Measurements from ENCODE around the gene DUSP22. TPM values are rescaled to one million over a fixed set of nuclear protein-coding genes. Genes with fewer than 3 reads are reported as not detected.

Gene DUSP22
- total and polyA plus RNA-seq, 2 experiments from 2014 or later = 12.8 to 36.8 TPM

DNA sequence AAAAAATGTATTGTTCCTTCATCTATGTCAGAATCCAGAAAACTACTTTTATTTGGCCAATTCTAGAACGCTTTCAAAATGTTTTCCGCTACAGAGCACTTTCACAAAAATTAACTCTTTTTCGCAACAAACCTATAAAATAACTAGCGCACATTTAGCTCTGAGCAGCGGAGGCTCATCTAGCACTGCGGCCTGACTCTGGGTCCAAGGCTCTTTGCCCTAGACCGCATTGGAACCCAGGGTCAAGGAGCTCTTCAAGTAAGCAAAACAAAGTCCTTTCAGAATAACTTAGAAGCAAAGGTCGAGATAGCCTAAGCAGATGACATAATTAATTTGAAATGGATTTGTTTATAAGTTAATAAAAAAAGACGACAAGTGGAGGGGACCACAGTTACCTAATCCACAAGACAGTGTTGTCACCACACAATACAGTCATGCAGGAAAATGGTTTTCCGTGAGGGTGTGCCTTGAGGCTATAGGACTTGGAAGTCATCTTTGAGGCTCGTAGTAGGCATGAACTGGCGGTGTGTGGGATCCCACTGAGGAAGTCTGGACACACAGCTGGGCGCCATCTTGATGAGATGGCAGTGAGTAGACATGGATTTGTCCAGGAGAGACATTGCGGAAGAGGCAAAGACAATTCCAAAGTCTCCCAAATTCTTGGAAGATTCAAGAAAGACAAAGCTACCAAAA lies 70.1 kb downstream of the DUSP22 start:
- Histone ChIP-seq H3K4me2 (no peak overlapping the region), H4K20me1 (replicated peaks; ENCODE audit: insufficient read depth) (no peaks in the 10 kb centered on the region), H2AFZ (no peak overlapping the region), H3K4me1 (ENCODE audit: insufficient read depth) (0 out of 2 replicates have a peak, but pooled peaks cover 3% of the 10 kb centered on the region), H3K27me3 (ENCODE audit: insufficient read depth) (no peaks in the 10 kb centered on the region), H3K9me2 (ENCODE audit: insufficient read depth) (0 out of 2 replicates have a peak, but pooled peaks cover 6% of the 10 kb centered on the region), H3K27ac (ENCODE audit: low read depth) (no peak overlapping the region), H3K4me3 (no peak overlapping the region), H3F3A (replicated peaks; ENCODE audit: low read depth) (0 out of 2 replicates have a peak, but pooled peaks cover 3% of the 10 kb centered on the region), H3K79me2 (replicated peaks; ENCODE audit: insufficient read depth) (no peaks in the 10 kb centered on the region), H3K36me3 (ENCODE audit: insufficient read depth) (peaks cover 29% of the 10 kb centered on the region)
- peaks cover 14% of the 10 kb centered on the region for H3K27me3 Mint-ChIP-seq (ENCODE audit: insufficient read depth, low read depth, poor library complexity)
- H3K27ac Mint-ChIP-seq = no peak overlapping the region
- ATAC-seq (no peak), DNase-seq (ENCODE audit: low spot score) (no peak)
- peaks cover 45% of the 10 kb centered on the region for H3K36me3 Mint-ChIP-seq (ENCODE audit: low read depth)
- H3K4me1 Mint-ChIP-seq = peaks cover 9% of the 10 kb centered on the region; the same call in 2 of the 3 replicates
- TF ChIP-seq ZNF331 (CRISPR knock-in tag; IDR thresholded peaks at IDR 0.05; ENCODE audit: low read depth) (no peak), EZH2 (IDR thresholded peaks at IDR 0.05; ENCODE audit: low read depth, unreplicated experiment) (no peak), EZH2phosphoT487 (IDR thresholded peaks at IDR 0.05; ENCODE audit: unreplicated experiment) (no peak), NANOG (IDR thresholded peaks at IDR 0.05; ENCODE audit: borderline replicate concordance) (no peak), JUNB (IDR thresholded peaks at IDR 0.05; ENCODE audit: unreplicated experiment) (no peak), ZNF114 (CRISPR knock-in tag; IDR thresholded peaks at IDR 0.05) (no peak), CREB1 (CRISPR knock-in tag; IDR thresholded peaks at IDR 0.05; ENCODE audit: low read depth) (no peak), POLR2AphosphoS5 (IDR thresholded peaks at IDR 0.05; ENCODE audit: low read depth) (no peak), STAT1 (IDR thresholded peaks at IDR 0.05; ENCODE audit: unreplicated experiment) (no peak)
- TF ChIP-seq, protein P1, sequence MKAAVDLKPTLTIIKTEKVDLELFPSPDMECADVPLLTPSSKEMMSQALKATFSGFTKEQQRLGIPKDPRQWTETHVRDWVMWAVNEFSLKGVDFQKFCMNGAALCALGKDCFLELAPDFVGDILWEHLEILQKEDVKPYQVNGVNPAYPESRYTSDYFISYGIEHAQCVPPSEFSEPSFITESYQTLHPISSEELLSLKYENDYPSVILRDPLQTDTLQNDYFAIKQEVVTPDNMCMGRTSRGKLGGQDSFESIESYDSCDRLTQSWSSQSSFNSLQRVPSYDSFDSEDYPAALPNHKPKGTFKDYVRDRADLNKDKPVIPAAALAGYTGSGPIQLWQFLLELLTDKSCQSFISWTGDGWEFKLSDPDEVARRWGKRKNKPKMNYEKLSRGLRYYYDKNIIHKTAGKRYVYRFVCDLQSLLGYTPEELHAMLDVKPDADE (IDR thresholded peaks at IDR 0.05) = no peak
- TF ChIP-seq, protein P2, sequence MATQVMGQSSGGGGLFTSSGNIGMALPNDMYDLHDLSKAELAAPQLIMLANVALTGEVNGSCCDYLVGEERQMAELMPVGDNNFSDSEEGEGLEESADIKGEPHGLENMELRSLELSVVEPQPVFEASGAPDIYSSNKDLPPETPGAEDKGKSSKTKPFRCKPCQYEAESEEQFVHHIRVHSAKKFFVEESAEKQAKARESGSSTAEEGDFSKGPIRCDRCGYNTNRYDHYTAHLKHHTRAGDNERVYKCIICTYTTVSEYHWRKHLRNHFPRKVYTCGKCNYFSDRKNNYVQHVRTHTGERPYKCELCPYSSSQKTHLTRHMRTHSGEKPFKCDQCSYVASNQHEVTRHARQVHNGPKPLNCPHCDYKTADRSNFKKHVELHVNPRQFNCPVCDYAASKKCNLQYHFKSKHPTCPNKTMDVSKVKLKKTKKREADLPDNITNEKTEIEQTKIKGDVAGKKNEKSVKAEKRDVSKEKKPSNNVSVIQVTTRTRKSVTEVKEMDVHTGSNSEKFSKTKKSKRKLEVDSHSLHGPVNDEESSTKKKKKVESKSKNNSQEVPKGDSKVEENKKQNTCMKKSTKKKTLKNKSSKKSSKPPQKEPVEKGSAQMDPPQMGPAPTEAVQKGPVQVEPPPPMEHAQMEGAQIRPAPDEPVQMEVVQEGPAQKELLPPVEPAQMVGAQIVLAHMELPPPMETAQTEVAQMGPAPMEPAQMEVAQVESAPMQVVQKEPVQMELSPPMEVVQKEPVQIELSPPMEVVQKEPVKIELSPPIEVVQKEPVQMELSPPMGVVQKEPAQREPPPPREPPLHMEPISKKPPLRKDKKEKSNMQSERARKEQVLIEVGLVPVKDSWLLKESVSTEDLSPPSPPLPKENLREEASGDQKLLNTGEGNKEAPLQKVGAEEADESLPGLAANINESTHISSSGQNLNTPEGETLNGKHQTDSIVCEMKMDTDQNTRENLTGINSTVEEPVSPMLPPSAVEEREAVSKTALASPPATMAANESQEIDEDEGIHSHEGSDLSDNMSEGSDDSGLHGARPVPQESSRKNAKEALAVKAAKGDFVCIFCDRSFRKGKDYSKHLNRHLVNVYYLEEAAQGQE (IDR thresholded peaks at IDR 0.05; ENCODE audit: unreplicated experiment) = no peak
- TF ChIP-seq, protein P3, sequence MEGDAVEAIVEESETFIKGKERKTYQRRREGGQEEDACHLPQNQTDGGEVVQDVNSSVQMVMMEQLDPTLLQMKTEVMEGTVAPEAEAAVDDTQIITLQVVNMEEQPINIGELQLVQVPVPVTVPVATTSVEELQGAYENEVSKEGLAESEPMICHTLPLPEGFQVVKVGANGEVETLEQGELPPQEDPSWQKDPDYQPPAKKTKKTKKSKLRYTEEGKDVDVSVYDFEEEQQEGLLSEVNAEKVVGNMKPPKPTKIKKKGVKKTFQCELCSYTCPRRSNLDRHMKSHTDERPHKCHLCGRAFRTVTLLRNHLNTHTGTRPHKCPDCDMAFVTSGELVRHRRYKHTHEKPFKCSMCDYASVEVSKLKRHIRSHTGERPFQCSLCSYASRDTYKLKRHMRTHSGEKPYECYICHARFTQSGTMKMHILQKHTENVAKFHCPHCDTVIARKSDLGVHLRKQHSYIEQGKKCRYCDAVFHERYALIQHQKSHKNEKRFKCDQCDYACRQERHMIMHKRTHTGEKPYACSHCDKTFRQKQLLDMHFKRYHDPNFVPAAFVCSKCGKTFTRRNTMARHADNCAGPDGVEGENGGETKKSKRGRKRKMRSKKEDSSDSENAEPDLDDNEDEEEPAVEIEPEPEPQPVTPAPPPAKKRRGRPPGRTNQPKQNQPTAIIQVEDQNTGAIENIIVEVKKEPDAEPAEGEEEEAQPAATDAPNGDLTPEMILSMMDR (conservative IDR thresholded peaks at IDR 0.05; ENCODE audit: low read depth in 2 of 2) = no peak
- TF ChIP-seq, protein P4, sequence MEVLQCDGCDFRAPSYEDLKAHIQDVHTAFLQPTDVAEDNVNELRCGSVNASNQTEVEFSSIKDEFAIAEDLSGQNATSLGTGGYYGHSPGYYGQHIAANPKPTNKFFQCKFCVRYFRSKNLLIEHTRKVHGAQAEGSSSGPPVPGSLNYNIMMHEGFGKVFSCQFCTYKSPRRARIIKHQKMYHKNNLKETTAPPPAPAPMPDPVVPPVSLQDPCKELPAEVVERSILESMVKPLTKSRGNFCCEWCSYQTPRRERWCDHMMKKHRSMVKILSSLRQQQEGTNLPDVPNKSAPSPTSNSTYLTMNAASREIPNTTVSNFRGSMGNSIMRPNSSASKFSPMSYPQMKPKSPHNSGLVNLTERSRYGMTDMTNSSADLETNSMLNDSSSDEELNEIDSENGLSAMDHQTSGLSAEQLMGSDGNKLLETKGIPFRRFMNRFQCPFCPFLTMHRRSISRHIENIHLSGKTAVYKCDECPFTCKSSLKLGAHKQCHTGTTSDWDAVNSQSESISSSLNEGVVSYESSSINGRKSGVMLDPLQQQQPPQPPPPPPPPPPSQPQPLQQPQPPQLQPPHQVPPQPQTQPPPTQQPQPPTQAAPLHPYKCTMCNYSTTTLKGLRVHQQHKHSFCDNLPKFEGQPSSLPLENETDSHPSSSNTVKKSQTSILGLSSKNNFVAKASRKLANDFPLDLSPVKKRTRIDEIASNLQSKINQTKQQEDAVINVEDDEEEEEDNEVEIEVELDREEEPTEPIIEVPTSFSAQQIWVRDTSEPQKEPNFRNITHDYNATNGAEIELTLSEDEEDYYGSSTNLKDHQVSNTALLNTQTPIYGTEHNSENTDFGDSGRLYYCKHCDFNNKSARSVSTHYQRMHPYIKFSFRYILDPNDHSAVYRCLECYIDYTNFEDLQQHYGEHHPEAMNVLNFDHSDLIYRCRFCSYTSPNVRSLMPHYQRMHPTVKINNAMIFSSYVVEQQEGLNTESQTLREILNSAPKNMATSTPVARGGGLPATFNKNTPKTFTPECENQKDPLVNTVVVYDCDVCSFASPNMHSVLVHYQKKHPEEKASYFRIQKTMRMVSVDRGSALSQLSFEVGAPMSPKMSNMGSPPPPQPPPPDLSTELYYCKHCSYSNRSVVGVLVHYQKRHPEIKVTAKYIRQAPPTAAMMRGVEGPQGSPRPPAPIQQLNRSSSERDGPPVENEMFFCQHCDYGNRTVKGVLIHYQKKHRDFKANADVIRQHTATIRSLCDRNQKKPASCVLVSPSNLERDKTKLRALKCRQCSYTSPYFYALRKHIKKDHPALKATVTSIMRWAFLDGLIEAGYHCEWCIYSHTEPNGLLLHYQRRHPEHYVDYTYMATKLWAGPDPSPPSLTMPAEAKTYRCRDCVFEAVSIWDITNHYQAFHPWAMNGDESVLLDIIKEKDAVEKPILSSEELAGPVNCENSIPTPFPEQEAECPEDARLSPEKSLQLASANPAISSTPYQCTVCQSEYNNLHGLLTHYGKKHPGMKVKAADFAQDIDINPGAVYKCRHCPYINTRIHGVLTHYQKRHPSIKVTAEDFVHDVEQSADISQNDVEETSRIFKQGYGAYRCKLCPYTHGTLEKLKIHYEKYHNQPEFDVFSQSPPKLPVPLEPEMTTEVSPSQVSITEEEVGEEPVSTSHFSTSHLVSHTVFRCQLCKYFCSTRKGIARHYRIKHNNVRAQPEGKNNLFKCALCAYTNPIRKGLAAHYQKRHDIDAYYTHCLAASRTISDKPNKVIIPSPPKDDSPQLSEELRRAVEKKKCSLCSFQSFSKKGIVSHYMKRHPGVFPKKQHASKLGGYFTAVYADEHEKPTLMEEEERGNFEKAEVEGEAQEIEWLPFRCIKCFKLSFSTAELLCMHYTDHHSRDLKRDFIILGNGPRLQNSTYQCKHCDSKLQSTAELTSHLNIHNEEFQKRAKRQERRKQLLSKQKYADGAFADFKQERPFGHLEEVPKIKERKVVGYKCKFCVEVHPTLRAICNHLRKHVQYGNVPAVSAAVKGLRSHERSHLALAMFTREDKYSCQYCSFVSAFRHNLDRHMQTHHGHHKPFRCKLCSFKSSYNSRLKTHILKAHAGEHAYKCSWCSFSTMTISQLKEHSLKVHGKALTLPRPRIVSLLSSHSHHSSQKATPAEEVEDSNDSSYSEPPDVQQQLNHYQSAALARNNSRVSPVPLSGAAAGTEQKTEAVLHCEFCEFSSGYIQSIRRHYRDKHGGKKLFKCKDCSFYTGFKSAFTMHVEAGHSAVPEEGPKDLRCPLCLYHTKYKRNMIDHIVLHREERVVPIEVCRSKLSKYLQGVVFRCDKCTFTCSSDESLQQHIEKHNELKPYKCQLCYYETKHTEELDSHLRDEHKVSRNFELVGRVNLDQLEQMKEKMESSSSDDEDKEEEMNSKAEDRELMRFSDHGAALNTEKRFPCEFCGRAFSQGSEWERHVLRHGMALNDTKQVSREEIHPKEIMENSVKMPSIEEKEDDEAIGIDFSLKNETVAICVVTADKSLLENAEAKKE (CRISPR knock-in tag; IDR thresholded peaks at IDR 0.05) = no peak
- peaks cover 98% of the 10 kb centered on the region for H3K9me3 Mint-ChIP-seq
- H3K4me3 Mint-ChIP-seq = no peak overlapping the region
